ENCODE results near the gene TBC1D2. TPM values are rescaled to one million over a fixed set of nuclear protein-coding genes. Genes with fewer than 3 reads are reported as not detected.
A peak's percentile ranks its signal among the peaks of the same experiment; 100 is the strongest.

Gene TBC1D2
- total RNA-seq, 1 donor from 2014 or later, result 1.9 TPM

DNA sequence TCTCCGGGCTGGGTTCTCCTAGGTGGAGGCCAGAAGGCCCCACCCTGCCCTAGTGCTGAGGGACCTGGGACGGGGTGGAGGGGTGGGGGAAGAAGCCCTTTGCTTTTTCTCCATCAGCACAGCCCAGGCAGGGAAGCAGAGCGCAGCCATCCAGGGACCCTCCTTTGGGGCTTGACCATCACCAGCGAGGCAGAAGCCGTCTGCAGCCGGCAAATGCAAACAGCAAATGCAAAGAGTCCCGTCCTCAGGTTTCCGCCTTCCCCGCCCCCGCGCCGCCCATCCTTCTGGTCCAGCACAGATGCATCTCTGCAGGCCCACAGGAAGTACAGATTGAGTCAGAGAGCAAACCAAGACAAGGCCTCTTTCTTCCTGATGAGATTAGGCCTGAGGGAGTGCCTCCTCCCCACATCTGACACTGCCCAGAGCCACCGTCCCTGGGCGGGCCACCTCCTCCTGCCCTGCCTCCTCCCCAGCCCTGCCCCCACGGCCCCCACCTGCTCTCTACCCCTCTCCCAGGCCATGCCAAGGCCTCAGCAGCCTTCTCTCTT lies 86.4 kb downstream of the TBC1D2 start:
- peak; percentile 8 for DNase-seq

GRCh38 chr9:98168153-98168780 lies 87.2 kb downstream of the TBC1D2 start:
- DNase-seq, result no peak

- DNase-seq, result no peak
These were observed 90.5 kb downstream of the TBC1D2 start for GRCh38 chr9:98164912-98165311.

DNA sequence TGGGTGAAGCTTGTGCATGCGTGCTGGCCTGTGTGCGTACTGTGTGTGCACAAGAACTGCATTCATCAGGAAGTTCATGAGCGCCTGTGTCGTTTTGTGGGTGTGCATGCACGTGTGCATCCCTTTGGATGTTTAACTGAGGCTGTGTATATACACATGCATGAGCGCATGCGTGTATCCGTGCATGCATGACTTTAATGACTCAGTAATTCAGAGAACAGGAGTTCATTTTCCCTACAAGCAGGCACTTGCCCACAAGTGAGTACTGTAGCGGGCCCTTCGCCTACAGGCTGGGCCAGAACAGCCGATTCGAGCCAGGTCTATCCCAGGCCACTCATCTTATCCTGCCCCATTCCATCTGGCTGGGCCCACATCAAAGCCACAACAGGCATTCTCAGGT lies 92.8 kb downstream of the TBC1D2 start:
- no peak for DNase-seq

- DNase-seq, result no peak
These were observed 93.6 kb downstream of the TBC1D2 start for GRCh38 chr9:98161851-98162250.

DNA sequence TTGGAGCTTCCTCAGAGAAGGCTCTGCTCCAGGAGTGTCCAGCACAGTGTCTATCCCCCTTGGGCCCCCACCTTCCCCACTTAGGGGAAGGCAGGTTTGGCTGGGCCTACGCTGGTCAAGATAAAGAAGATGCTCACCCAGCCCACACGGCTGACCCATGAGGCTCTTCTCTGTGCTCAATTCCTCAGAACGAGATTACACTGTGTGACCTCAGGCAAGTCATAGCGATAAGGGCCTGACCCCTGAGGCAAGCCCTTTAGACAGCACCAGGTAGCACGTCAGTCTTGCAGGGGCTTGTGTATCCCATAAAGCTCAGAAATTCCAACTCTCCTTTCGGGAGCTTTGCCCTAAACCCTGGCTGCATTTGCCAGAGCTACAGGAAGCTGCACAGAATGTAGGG lies 95.7 kb downstream of the TBC1D2 start:
- DNase-seq, result no peak

DNA sequence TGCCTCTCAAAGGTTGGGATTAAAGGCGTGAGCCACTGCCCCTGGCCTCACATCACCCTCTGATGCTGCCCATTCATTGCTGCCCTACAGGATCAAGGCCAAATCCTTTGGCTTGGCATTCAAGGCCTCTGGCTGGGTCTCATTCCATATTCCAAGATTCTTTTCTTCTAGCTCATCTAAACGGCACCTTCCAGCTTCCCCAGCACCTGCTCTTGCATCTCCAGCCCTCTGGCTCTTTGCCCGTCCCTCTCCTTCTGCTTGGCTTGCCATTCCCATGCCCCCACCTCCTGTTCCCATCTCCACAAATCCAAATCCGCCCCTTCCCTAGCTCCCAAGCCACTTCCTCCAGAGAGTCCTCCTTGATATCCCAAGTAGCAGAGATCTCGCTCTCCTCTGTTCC lies 96.1 kb downstream of the TBC1D2 start:
- no peak for DNase-seq

- no peak for DNase-seq
These were observed 97.2 kb downstream of the TBC1D2 start for GRCh38 chr9:98158071-98158831.

- no peak for DNase-seq
These were observed 98.1 kb downstream of the TBC1D2 start for GRCh38 chr9:98157372-98157771.

DNA sequence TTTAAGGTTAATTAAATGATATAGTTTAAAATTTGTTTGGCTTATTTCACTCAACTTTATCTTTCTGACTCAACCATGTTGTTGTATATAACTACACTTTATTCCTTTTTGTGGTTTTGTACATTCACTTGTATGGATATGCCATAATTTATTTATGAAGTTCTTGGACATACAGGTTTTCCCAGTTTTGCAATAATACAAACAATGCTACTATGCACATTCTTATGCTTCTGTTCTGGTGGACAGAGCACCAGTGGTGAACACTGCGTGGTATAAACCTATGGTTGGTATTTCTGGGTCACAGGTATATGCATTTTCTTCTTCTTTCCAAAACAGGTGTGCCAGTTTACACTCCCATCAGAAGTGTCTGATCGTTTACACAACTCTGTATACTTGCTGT lies 100.8 kb downstream of the TBC1D2 start:
- DNase-seq, result no peak

DNA sequence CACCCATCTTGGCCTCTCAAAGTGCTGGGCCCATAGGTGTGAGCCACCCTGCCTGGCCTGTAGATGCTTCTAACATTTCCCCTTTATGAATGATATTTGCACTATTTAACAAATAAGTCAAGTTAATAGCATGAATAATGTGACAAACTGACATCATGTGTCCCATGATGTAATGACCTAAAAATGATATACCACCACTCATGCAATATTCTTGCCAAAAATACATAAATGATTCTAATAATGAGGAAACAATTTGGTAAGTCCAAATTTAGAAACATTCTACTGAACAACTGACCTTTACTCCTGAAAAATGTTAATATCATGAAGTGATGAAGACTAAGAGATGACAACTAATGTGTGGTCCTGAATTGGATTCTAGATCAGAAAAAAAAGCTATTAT lies 102.9 kb downstream of the TBC1D2 start:
- no peak for DNase-seq

- DNase-seq, result no peak
These were observed 104.7 kb downstream of the TBC1D2 start for GRCh38 chr9:98150721-98151120.

- DNase-seq, result no peak
These were observed 105.3 kb downstream of the TBC1D2 start for GRCh38 chr9:98150164-98150563.

- DNase-seq, result no peak
These were observed 106.0 kb downstream of the TBC1D2 start for GRCh38 chr9:98149422-98149821.

Small RNA genes lying within 50 kb of the gene (small RNA-seq; reads per million reads assigned to genes)
- not detected for gene MIR6854

Other genes starting within 250 kb of the TBC1D2 start
- gene NANS, start 198.9 kb downstream of the TBC1D2 start, total RNA-seq, result 20.9 TPM
- 2.2 TPM for gene TRIM14, start 136.4 kb downstream of the TBC1D2 start, total RNA-seq
- gene CORO2A, start 63.0 kb downstream of the TBC1D2 start, total RNA-seq, result 5.1 TPM

Data from occipital lobe (tissue), 3 donors.